HTR-8/SVneo (cell line): ENCODE measurements around the gene PRPF8.

Source experiments
- DNase-seq: peaks from one replicate; pipeline ENCODE4 v3.0.0; 2011; ENCODE audit warnings: low spot score, mixed read lengths; ENCODE audit not compliant: insufficient read length
- FAIRE-seq: peaks from 2 replicates; lab custom pipeline; 2011; peaks lifted over from hg19 to GRCh38; lab: Jason Lieb, UNC

The PRPF8 gene

DNA sequence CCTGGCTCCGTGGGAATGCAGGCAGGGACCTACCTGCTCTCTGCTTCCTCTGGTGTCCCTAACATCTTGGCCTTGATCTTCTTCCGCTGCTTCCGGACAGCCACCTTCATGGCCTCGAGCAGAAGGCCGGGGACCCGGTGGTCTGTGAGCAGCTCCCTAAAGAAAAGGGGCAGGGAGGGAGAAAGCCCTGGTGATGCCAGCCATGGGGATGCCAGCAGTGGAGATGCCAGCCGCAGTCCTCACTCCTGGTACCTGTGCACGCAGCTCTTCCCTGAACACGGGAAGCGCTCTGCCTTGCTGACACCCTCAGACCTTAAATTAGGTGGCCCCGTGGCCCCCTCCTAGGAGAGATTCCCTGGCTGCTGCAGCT is 36.9 kb downstream of the PRPF8 start:
- no peak for DNase-seq
- peak; percentile 31 for FAIRE-seq

DNA sequence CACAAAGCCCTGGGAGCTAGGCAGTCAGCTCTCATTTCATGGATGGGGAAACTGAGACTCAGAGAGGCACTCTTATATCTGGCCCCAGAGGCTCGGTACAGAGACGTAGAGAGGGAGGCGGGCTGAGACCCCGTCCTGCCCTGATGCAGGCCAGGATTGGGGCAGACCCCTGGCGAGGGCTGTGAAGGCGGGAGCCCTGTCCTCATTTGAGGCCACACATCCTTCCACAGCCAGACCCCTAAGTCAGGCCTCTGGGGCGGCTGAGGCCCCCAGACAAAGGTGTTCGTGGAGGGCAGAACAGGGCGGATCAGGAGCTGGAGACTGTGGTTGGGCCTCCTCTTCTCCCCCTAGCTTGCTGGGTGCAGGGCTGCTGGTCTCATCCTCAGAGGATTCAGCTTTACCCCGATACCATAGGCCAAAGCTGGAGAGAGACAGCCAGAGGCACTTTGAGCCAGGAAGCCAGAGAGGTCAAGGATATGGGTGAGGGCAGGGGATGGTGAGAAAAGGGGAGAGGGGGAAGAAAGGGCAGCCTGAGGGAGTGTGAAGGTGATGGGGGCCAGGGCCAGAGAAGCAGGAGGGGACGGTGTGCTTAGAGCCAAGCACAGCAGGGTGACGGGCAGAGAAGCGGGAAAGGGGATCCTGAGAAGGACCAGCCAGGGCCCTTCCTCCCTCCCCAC is 38.3 kb downstream of the PRPF8 start:
- FAIRE-seq = no peak
- DNase-seq = no peak

DNA sequence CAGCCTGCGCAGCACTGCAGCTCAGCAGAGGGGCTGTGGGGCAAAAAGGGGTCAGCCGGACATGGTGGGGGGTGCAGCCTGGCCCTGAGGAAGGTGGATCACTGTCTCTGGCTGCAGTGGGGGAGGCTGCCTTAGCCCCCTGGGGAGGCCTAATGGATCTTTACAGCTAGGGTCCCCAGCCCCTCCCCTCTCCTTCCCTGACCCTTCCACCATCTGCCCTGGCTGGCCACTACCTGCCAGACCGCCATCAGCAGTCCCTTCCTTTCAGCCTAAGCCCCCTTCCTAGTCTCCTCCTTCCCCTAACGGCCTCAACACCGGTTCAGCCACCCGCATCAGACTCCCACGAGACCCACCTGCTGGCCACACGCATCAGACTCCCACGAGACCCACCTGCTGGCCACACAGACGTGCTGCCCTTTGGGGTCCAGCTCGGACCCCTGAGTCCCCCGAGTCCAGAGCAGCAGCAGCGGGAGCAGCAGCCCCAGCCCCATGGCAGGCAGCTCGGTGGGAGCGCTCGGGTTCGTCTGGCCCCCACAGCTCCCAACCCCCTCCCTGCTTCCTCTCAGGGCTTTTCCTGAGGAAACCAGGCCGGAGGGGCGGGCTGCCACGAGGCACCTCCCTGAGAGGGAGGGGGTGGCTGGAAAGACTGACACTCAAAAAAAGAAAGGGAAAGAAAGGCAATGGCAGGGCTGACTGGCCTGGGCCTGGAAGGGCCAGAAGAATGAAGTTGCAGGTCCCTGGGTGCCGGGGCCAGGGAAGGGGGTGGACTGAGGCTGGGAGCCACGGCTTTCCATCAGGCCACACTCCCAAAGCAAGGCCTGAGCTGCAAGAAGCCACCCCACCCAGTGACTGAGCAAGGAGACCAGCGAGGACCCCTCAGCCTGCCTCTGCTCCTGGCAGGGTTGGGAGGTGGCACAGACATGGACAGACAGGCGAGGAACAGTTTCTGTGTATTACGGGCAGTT is 39.2 kb downstream of the PRPF8 start, which contains the start of gene SCARF1:
Gene SCARF1 (minus strand): TSS at position 526 of the 965 bp plus-strand sequence. CDS start 35 bp downstream, at position 491.
- no peak for DNase-seq
- peak; percentile 66 for FAIRE-seq

DNA sequence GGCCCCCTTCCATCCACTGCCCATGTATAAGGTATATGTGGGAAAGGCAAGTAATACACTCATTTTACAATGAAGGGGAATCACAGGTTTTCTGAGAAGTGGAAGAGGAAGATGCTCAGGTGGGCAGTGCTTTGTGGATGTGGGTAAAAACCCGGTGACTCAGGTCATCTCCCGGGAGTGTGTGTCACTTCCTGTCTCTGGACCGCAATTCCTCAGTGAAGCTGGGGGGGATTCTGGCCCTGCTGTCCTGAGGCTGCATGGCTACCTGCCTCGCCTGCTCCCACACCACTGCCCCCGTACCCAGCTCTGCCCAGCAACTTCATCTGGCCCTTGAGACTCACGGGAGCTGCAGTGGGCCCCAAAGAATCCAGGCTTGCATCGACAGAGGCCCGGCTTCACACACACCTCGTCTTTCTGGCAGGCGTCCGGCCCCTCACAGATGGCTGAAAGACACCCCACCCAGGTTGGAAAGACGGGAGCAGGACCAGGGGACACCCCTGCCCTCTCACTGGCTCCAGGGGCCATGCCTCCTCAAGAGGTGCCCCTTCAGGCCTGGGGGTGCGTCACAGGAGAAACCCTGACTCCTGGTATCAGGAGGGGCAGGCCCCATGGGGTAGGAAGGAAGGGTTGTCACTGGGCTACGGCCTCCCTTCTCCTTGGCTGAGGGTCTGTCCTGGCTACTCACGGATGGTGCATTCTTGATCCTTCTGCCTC is 40.0 kb downstream of the PRPF8 start:
- DNase-seq (peak; percentile 72), FAIRE-seq (peak; percentile 85)

DNA sequence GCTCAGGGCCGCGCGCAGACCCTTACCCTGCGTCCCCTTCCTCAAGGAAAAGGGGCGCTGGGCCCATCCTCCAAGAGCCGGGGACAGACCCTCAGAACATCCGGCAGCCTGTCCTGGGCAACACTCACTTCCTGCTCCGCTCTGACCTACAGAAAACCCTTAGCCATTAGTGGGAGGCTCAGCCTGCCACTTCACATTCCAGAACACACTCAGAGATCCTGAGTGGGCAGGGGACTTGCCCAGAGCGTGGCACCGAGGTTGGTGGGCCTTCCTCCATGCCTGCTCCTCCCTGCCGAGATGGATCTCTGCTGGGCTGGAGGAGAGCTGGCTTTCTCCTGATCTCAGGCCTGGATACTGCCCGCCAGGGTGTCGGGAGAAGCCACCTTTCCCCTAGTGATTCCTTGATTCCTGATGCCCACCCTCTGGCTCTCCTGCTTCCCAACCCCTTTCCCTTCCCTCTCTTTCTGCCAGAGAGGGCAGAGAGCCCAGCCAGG is 40.6 kb downstream of the PRPF8 start:
- DNase-seq (no peak), FAIRE-seq (peak; percentile 38)

DNA sequence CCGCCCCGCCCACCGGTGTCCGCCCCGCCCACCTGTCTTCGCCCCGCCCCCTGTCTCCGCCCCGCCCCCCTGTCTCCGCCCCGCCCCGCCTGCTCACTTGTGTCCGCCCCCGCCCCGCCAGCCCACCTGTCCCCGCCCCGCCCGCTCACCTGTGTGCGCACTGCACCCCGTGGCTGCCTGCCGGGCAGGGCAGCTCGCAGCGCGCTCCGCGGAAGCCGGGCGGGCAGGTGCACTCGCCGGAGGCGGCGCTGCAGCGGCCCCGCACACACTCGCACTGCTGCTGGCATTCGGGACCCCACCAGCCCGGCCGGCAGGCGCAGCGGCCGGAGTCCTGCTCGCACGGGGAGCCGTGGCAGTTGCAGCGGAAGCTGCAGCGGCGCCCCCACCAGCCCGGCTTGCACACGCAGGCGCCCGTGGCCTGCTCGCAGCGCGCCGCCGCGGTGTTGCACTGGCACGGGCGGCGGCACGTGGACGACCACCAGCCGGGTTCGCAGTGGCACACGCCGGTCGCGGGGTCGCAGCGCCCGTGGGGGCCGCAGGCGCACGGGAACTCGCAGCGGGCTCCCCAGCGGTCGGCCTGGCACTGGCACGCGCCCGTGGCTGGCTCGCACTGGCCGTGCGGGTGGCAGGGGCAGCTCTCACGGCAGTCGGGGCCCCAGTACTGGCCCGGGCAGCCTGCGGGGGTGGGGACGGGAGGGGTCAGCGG is 41.2 kb downstream of the PRPF8 start:
- DNase-seq (no peak), FAIRE-seq (no peak)

DNA sequence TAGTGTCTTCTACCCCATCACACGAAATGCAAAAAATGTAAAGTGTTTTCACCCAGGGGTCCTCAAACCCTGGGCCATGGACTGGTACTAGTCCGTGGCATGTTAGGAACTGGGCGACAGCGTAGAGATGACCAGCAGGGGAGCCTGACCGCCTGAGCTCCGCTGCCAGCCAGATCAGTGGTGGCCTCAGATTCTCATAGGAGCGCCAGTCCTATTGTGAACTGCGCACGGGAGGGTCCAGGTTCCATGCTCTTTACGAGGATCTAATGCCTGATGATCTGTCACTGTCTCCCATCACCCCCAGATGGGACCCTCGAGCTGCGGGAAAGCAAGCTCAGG is 43.6 kb downstream of the PRPF8 start:
- FAIRE-seq = no peak
- DNase-seq = no peak

DNA sequence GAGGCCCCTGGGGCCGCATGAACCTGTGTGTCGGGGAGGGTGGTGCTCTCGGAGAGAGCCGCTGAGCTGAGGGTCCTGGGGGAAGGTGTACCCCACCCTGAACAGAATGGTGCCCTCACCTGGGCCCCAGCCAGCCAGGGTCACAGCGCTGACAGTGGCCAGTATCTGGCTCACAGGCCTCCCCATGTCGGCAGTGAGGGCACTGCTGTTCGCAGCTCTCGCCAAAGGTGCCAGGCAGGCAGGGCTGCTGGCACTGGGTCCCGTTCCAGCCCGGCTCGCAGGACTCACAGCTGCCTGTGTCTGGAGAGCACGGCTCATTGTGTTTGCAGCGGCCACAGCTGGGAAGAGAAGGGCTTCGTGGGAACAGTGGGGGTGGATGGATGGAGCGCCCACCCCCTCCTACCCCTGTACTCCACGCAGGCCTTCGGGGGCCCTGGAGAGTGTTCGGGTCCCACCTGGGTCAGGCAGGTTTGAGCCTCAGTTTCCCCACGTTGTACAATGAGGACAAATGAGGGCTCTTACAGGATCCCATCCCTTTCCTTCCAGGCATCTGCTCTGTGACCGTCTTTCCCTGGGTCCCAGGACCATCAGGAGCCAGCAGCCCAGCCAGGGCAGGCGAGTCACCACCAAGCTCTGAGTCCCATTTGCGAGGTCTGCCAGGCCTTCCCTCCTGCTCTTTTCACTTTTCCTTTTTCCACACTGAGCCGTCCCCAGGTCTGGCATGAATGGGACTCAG is 44.2 kb downstream of the PRPF8 start:
- FAIRE-seq (no peak), DNase-seq (no peak)

DNA sequence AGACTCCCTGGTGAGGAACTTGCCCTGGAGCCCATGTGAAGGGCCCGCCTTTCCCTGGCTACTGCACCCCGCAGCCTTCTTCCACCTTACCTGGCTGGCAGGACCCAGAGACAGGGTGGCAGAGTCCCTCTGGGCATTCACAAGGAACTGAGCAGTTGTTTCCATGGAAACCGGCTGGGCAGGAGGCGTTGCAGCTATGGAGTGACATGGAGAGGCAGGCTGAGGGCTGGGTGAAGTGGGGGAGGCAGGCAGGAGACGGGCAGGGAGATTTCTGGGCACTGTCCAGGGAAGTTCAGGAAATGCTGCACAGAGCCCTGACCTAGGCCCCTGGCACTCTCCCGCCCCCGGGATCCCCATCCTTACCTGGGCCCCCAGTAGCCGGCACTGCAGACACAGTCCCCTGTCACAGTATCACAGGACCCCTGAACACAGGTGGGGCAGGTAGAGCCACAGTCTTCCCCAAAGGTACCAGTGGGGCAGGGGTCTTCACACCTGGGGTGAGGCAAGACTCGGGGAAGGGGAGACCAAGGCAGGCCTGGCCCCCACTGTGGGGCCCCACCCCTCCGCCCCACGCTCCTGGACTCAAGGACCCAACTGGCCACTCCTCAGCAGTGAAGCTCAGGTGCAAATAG is 45.0 kb downstream of the PRPF8 start:
- DNase-seq (no peak), FAIRE-seq (no peak)

DNA sequence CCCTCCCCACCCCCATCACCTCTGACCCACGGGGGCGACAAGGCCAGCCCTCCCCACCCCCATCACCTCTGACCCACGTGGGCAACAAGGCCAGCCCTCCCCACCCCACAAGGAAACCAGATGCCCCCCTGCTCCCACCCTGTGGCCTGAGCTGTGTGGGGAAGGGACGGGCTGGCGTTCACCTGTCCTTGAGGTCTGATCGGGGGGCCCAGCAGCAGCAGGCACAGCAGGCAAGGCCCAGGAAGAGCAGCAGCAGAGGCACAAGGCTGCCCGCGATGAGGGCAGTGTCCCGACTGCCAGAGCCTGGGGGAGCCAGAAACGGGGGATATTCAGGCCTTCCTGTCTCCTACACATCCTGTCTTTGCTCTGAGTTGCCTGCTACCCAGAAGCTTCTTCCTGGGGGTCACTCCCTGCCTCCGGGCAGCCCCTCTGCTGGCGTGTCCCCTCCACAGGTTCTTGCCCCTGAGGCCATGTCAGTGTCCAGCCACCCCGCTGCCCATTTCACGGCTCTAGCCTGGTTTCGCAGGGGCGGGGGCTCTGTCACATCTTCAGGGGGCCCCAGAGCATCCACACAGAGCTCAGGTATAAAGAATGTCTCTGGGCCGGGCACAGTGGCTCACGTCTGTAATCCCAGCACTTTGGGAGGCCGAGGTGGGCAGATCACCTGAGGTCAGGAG is 45.9 kb downstream of the PRPF8 start:
- no peak for FAIRE-seq
- DNase-seq = no peak

DNA sequence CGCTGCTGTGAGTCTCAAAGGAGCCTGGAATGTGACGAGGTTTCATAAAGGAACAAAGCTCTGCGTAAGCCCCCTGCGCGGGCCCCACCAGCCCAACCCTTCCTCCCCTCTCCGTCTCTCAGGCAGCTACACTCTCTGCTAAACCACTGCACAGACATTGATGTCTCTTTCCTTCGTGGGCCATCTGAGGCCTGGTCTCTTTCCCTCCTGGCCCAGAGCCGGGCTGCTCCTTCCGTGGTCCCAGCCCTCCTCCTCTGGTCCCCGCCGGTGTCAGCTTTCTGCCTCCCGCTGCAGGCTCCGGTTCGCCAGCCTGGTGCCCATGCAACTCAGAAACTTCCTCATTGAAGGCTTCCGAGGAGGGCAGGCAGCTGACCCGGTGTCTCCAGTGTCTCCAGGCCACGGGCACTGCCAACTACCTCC is 46.5 kb downstream of the PRPF8 start:
- no peak for FAIRE-seq
- DNase-seq = no peak

DNA sequence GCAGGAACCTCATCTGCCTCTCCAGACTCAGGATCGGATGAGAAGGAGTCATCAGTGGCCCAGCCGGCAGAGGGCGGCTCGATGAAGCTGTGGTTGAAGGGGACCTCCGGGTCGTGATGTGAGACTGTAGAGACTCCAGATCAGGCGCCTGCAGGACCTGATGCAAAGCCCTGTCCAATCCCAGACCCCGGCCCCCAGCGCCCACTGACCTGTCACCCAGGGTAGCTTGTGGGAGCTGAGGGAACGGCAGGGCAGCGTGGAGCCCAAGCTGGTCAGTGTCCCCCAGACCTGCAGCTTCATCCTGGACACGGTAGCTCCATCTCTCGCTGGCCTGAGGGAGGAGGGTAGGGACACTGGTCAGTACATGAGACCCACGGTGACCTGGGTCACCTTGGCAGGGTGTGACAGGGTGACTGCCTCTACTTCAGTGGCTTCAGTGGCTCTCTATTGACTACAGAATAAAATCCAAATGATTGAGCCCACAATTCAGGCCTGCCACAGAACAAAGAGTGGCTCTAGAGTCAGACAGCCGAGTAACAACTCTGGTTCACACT is 47.9 kb downstream of the PRPF8 start:
- FAIRE-seq (no peak), DNase-seq (no peak)

DNA sequence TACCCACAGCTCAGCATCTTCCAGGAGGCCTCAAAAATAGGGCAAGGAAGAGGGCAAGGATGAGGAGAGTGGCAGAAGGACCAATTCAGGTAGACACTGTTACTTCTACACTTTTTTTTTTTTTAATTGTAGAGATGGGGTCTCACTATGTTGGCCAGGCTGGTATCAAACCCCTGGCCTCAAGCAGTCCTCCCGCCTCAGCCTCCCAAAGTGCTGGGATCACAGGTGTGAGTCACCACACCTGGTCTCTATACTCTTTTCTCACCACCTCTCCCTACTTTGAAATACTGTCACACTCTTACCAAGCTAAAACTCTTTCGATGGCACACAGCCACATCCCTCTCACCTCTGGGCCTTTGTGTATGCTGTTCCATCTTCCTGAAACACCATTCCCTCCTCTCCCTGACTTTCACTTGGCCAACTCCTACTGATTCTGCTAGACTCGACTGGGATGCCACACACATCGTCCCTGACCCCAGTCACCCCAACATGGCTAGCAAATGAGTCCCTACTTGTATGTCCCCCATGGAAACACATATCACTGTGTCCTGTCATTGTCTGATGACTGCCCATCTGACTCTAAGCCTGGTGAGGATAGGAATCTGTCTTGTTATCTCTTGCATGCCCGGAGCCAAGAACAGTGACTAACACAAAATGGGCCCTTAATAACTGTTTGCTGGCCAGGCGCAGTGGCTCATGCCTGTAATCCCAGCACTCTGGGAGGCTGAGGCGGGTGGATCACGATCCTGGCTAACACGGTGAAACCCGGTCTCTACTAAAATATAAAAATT is 48.8 kb downstream of the PRPF8 start:
- DNase-seq (no peak), FAIRE-seq (peak; percentile 26)

DNA sequence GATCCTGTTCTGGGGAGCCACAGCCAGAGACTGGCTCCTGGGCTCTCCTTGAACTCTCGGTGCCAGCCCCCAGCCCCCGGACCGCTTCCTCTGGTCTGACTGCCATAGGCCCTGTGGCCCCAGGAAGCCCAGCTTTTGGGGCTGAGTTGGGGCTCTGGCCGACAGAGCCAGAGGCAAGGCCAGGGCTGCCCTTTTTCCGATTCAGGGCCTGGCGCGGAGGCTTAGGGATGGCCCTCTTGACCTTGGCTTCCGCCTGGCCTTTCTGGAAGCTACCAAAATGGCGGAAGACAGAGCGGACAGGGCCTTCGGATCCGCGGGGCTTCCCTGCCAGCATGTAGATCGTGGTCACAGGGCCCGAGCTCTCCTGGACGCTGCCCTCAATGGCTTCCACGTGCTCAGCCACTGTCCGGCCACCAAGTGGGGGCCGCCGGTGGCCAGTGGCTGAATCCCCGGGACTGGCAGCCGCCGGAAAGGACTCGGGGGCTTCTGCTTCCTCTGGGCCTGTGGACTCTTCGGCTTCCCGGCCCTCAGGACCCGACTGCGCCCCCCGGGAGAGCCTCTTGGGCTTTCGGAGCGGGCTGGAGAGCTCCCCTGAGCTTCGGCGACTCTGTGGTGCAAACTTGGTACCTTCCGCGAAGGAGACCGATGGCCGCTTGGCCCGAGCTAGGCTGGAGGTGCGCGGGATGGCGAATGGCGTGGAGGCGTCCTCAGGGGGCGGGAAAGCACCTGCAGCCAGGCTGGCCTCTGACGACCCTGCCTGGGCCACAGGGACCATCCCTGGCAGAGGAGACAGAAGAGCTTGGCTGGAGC is 49.6 kb downstream of the PRPF8 start:
- DNase-seq (no peak), FAIRE-seq (no peak)

DNA sequence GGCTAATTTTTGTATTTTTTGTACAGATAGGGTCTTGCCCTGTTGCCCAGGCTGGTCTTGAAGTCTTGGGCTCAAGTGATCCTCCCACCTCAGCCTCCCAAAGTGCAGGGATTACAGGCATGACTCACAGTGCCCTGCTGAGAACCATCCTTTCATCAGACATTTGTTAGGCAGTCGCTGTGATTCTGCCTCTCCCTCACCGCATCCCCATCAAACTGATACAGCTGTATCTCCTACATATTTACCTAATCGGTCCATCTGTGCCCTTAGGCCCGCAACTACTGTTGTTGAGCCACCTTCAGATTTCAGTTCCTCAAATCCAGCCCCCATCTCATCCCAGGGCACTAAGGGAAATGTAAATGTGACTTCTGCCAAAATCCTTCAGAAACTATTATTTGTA is 54.0 kb downstream of the PRPF8 start:
- DNase-seq (no peak), FAIRE-seq (no peak)

DNA sequence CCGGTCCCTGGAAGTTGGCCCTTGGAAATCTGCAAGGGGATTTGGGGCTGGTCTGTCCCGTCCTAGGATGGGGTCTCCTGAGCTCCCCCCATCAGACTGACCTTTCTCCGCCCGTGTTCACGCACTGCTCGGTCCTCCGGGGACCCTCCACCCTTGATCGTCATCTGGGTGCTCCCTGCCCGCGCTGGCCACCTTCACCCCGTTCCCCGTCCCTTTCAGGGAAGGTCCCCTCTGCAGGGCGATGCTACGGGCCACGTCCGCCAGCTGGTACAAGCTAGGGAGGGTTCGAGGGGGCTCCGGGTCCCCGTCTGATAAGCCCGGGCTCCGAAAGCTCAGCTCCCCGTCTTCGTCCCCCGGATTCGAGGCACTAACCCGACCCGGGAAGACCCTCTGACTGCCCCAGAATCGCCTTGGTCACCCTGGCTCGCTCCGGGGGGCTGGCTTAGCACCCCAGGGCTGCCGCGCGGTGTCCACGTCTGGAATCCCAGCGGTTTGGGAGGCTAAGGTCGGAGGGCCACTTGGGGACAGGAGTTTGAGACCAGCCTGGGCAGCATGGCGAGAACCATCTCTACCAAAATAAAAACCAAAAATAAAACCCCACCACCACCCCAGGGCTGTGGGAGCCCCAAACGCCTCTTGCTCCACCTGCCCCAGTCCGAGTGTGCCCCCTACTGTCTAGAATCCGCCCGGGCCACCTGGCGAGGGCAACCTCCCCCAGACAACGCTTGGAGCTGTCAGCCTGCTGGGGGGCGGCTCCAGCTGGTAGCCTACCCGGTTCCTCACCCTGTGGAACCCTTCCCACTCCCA is 55.0 kb downstream of the PRPF8 start:
- DNase-seq = peak; percentile 59
- peak; percentile 62 for FAIRE-seq
